SK-N-SH treated with all-trans-retinoic acid at 6 μM for 48 hours (cell line): ENCODE results near the gene PLS3.
A peak's percentile ranks its signal among the peaks of the same experiment; 100 is the strongest.

ENCODE experiments used
- ATAC-seq: fragments of 200-7000 bp; cut with Tn5 transposase; 3 replicates; pipeline ENCODE4 v1.9.1; 2020; ENCODE audit warnings: mild to moderate bottlenecking, moderate library complexity
- ARNTL ChIP-seq: fragments of 450-650 bp; formaldehyde crosslinking; IDR thresholded peaks from 2 replicates; pipeline ENCODE4 v1.5.0; 2020; ENCODE audit warnings: low read depth, mild to moderate bottlenecking, moderate library complexity, borderline replicate concordance
- BACH2 ChIP-seq: fragments of 250-450 bp; sonication (Bioruptor Pico); IDR thresholded peaks from 2 replicates; pipeline ENCODE4 v1.9.0; 2021; ENCODE audit warnings: mild to moderate bottlenecking, borderline replicate concordance
- CREB5 ChIP-seq: fragments of 250-450 bp; sonication (Bioruptor Pico); IDR thresholded peaks from 2 replicates; pipeline ENCODE4 v1.5.1; 2020; ENCODE audit warnings: low read depth, mild to moderate bottlenecking, moderate library complexity
- CSRNP3 ChIP-seq: fragments of 250-450 bp; sonication (Bioruptor Pico); IDR thresholded peaks from 2 replicates; pipeline ENCODE4 v1.5.1; 2021; ENCODE audit warnings: mild to moderate bottlenecking, moderate library complexity
- ESRRG ChIP-seq: fragments of 250-450 bp; sonication (Bioruptor Pico); IDR thresholded peaks from 2 replicates; pipeline ENCODE4 v1.6.1; 2021; ENCODE audit warnings: mild to moderate bottlenecking
- GLIS3 ChIP-seq: fragments of 250-450 bp; sonication (Bioruptor Pico); IDR thresholded peaks from 2 replicates; pipeline ENCODE4 v1.5.0; 2020; ENCODE audit warnings: mild to moderate bottlenecking, moderate library complexity
- ISL1 ChIP-seq: fragments of 250-450 bp; sonication (Bioruptor Pico); IDR thresholded peaks from 2 replicates; pipeline ENCODE4 v2.1.2; 2022; ENCODE audit warnings: mild to moderate bottlenecking, moderate library complexity
- OSR1 ChIP-seq: fragments of 250-450 bp; sonication (Bioruptor Pico); IDR thresholded peaks from 2 replicates; pipeline ENCODE4 v1.8.0; 2022; ENCODE audit warnings: moderate library complexity, mild to moderate bottlenecking, inconsistent platforms
- PATZ1 ChIP-seq: fragments of 250-450 bp; sonication (Bioruptor Pico); IDR thresholded peaks from 2 replicates; pipeline ENCODE4 v1.8.0; 2020; ENCODE audit warnings: mild to moderate bottlenecking, moderate library complexity, borderline replicate concordance
- POU6F1 ChIP-seq: fragments of 250-450 bp; sonication (Bioruptor Pico); IDR thresholded peaks from 2 replicates; pipeline ENCODE4 v1.8.0; 2021; ENCODE audit warnings: low read depth, mild to moderate bottlenecking, moderate library complexity, borderline replicate concordance
- PPARA ChIP-seq: fragments of 250-450 bp; sonication (Bioruptor Pico); IDR thresholded peaks from 2 replicates; pipeline ENCODE4 v1.5.0; 2020; ENCODE audit warnings: mild to moderate bottlenecking, borderline replicate concordance
- SNAI2 ChIP-seq: fragments of 250-450 bp; sonication (Bioruptor Pico); IDR thresholded peaks from 2 replicates; pipeline ENCODE4 v1.5.0; 2020; ENCODE audit warnings: mild to moderate bottlenecking, moderate library complexity
- TCF4 ChIP-seq: fragments of 250-450 bp; sonication (Bioruptor Pico); IDR thresholded peaks from 2 replicates; pipeline ENCODE4 v1.8.0; 2021; ENCODE audit warnings: mild to moderate bottlenecking, moderate library complexity, borderline replicate concordance
- ZC3H10 ChIP-seq: fragments of 250-450 bp; sonication (Bioruptor Pico); IDR thresholded peaks from 2 replicates; pipeline ENCODE4 v1.5.1; 2021; ENCODE audit warnings: mild to moderate bottlenecking, moderate library complexity
- ZFP3 ChIP-seq: fragments of 250-450 bp; sonication (Bioruptor Pico); IDR thresholded peaks from 2 replicates; pipeline ENCODE4 v1.5.0; 2020; ENCODE audit warnings: mild to moderate bottlenecking, moderate library complexity
- ZFP30 ChIP-seq: fragments of 450-650 bp; formaldehyde crosslinking; IDR thresholded peaks from 2 replicates; pipeline ENCODE4 v1.5.0; 2022; ENCODE audit warnings: mild to moderate bottlenecking, moderate library complexity
- ZNF565 ChIP-seq: fragments of 450-650 bp; formaldehyde crosslinking; conservative IDR thresholded peaks from 2 replicates; pipeline ENCODE4 v1.5.0; 2020; ENCODE audit warnings: low read depth, mild to moderate bottlenecking, moderate library complexity
- ZNF70 ChIP-seq: fragments of 450-650 bp; formaldehyde crosslinking; IDR thresholded peaks from 2 replicates; pipeline ENCODE4 v1.5.0; 2020; ENCODE audit warnings: mild to moderate bottlenecking, moderate library complexity
- ZNF8 ChIP-seq: fragments of 450-650 bp; formaldehyde crosslinking; IDR thresholded peaks from 2 replicates; pipeline ENCODE4 v1.5.0; 2020; ENCODE audit warnings: mild to moderate bottlenecking, moderate library complexity

PLS3 gene

GRCh38 chrX:115573185-115573584 lies 12.2 kb downstream of the PLS3 start (continued):
- TF ChIP-seq CSRNP3 = no peak
- TF ChIP-seq TCF4 = no peak
- no peak for TF ChIP-seq ZFP3

GRCh38 chrX:115576676-115577075 lies 15.7 kb downstream of the PLS3 start:
- ATAC-seq = no peak

GRCh38 chrX:115579327-115579726 lies 18.4 kb downstream of the PLS3 start:
- TF ChIP-seq PPARA (no peak), ISL1 (CRISPR knock-in tag) (no peak), ZNF8 (CRISPR knock-in tag) (no peak), OSR1 (CRISPR knock-in tag) (no peak), CSRNP3 (no peak), ARNTL (CRISPR knock-in tag) (no peak), CREB5 (no peak), ZNF70 (CRISPR knock-in tag) (no peak), POU6F1 (CRISPR knock-in tag) (no peak), ESRRG (CRISPR knock-in tag) (no peak)
- no peak for ATAC-seq

More at GRCh38 chrX:115576676-115577075, 15.7 kb downstream of the PLS3 start:
- TF ChIP-seq PATZ1 (CRISPR knock-in tag) = no peak
- TF ChIP-seq CSRNP3 = no peak
- no peak for TF ChIP-seq OSR1 (CRISPR knock-in tag)
- TF ChIP-seq SNAI2 (CRISPR knock-in tag) = no peak
- no peak for TF ChIP-seq TCF4
- TF ChIP-seq BACH2 = no peak
- no peak for TF ChIP-seq GLIS3
- TF ChIP-seq ZNF565 = no peak
- TF ChIP-seq ARNTL (CRISPR knock-in tag) = no peak

- peak; percentile 55 for TF ChIP-seq ISL1 (CRISPR knock-in tag)
- TF ChIP-seq ZFP30 (CRISPR knock-in tag) = no peak
- TF ChIP-seq GLIS3 = no peak
- TF ChIP-seq OSR1 (CRISPR knock-in tag) = no peak
- no peak for TF ChIP-seq POU6F1 (CRISPR knock-in tag)
- no peak for TF ChIP-seq ZC3H10
- TF ChIP-seq CSRNP3 = no peak
- ATAC-seq = no peak
Observed at GRCh38 chrX:115579786-115580294, 18.9 kb downstream of the PLS3 start.
